Loucy (cell line): ENCODE data around the gene BMPR1B.

Experiments
- EZH2phosphoT487 ChIP-seq: fragments of 200-600 bp; IDR thresholded peaks from 2 replicates; pipeline ENCODE4 v1.6.1; 2018; ENCODE audit warnings: antibody characterized with exemption, mild to moderate bottlenecking, moderate library complexity, borderline replicate concordance
- TF ChIP-seq, protein P1 (sequence below): fragments of 200-600 bp; sonication (generic); conservative IDR thresholded peaks from 2 replicates; pipeline ENCODE4 v1.5.1; 2014; ENCODE audit warnings: mild to moderate bottlenecking, antibody characterized with exemption, low read length

- TF ChIP-seq, protein P1, sequence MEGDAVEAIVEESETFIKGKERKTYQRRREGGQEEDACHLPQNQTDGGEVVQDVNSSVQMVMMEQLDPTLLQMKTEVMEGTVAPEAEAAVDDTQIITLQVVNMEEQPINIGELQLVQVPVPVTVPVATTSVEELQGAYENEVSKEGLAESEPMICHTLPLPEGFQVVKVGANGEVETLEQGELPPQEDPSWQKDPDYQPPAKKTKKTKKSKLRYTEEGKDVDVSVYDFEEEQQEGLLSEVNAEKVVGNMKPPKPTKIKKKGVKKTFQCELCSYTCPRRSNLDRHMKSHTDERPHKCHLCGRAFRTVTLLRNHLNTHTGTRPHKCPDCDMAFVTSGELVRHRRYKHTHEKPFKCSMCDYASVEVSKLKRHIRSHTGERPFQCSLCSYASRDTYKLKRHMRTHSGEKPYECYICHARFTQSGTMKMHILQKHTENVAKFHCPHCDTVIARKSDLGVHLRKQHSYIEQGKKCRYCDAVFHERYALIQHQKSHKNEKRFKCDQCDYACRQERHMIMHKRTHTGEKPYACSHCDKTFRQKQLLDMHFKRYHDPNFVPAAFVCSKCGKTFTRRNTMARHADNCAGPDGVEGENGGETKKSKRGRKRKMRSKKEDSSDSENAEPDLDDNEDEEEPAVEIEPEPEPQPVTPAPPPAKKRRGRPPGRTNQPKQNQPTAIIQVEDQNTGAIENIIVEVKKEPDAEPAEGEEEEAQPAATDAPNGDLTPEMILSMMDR: no peak
- TF ChIP-seq EZH2phosphoT487: no peak
Observed at GRCh38 chr4:94961420-94961819, 203.7 kb downstream of the BMPR1B start.
